KG1 (cell line): Measurements from ENCODE around the gene DLGAP4.
"Not testable (repeated sequence)": the region's sequence is repeated elsewhere in the genome, so short reads cannot be mapped to it uniquely, and the experiment has no call there.

Experiments
- DNase-seq: peaks from one replicate; lab custom pipeline; 2025; lab: John Stamatoyannopoulos, UW

DLGAP4 gene

GRCh38 chr20:36355469-36356171 is 49.5 kb downstream of the DLGAP4 start:
- DNase-seq: no peak

GRCh38 chr20:36359668-36360406 is 53.7 kb downstream of the DLGAP4 start:
- DNase-seq: no peak

DNA sequence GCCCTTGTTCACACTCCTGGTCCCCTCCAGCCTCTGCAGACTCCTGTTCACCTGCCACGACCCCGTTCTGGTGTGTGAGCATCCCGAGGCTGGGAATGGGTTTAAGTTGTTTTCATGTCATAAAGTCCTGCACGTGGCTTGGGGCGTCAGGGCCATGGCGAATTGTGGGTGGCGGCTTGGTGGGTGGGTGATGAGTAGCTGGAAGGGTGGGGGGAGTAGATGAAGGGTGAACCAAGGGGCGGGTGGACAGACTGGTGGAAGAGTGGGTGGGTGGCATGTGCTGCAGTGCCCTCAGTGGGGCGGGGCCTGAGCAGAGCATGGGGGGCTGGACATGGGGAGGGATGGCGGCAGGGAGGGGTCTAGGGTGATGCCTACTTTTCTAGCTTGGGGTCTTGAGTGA is 54.3 kb downstream of the DLGAP4 start:
- DNase-seq: no peak

GRCh38 chr20:36361406-36361805 is 55.3 kb downstream of the DLGAP4 start:
- DNase-seq: no peak

- no peak for DNase-seq
Measured at GRCh38 chr20:36362261-36362660, 56.1 kb downstream of the DLGAP4 start.

- DNase-seq: no peak
Measured at GRCh38 chr20:36362978-36363713, 57.0 kb downstream of the DLGAP4 start.

GRCh38 chr20:36364506-36364905 is 58.4 kb downstream of the DLGAP4 start:
- no peak for DNase-seq

GRCh38 chr20:36366623-36367369 is 60.7 kb downstream of the DLGAP4 start:
- no peak for DNase-seq

GRCh38 chr20:36367370-36367745 is 61.2 kb downstream of the DLGAP4 start:
- DNase-seq: no peak

DNA sequence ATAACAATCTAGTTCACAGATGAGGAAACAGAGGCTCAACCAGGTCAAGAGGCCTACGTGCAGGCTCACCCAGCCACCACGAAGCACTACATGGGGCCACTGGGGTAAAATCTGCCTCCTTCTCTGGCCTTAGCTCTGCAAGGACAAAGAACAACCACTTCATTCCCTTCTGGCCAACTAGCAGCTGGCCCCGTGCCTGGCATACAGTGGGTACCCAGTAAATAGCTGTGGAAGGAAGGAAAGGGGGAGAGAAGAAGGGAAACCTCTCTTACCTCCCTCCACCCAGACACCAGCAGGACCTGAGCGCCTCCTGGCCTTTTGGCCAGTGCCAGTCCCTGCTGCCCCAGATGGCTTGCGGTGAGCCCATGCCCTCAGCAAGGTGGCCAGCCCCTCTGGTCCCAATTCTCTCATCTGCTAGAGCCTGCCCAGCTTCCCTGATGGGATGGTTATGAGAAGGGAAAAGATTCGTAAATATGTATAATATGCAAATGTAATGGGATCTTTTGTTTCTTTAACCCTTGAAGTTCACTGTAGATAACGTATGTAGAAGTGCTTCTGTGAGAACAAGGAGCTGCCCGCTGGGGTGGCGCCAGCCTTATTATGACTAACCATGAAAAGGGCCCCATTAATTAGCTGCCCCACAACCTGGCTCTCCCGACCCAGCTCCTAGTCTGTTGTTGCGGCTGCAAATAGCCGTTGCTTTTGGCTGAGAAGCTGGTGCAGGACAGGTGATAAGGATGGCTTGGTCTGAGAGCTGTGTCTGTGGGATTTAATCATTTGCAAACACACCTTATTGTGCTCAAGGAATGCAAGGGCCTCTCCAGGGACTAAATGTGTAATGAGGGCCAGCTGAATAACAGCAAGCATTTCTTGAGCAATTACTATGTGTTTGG is 62.0 kb downstream of the DLGAP4 start:
- no peak for DNase-seq

DNA sequence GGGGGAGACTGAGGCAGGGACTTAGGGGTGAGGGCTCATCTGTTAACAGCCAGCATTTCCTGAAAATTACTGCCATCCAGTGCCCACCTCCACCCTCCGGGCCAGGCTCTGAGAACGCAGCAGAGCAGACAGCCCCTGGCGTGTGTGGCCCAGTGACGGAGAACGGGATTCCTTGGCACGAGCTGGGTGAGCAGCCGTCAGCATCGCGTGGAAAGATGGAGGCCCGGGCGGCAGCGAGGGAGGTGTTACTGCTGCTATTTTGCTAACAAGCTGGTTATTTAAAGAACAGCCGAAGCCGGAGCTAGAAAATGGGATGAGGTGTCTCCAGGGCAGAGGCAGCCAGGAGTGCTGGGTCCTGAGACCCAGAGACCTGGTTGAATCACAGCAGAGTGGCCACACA is 62.7 kb downstream of the DLGAP4 start:
- DNase-seq: no peak

- no peak for DNase-seq
Measured at GRCh38 chr20:36369739-36370138, 63.6 kb downstream of the DLGAP4 start.

DNA sequence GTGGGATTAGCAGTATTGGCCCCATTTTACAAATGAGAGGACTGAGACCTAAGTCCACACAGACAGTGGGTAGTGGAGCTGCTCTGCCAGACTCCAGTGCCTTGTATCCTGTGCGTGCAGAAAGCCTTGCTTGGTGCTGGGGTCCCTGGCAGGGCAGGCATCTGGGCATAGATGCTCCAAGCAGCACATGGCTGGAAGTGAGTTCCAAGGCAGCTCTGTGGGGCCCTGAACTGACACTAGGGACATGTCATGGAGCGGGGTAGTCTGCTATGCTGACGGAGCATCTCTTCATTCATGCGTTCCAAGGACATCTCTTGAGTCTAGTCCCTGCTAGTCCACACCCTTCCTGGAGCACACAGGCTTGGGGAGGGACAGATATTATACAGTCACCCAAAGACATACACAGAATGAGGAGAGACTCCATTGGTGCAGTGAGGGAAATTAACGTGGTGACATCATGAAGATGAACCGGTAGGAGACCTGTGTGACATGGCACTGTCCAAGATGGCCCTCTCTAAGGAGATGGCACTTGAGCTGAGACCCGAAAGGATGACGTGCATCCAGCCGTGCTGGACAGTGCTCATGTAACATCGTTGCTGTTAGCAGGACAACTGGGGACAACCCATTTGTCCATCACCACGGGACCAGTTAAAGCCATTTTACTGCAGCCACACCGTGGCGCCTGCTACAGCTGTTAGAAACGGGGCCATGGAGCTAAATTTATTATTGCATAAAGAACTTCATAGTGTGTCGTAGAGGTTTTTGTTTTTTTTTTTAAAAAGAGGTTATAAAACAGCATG is 65.1 kb downstream of the DLGAP4 start:
- DNase-seq: no peak

DNA sequence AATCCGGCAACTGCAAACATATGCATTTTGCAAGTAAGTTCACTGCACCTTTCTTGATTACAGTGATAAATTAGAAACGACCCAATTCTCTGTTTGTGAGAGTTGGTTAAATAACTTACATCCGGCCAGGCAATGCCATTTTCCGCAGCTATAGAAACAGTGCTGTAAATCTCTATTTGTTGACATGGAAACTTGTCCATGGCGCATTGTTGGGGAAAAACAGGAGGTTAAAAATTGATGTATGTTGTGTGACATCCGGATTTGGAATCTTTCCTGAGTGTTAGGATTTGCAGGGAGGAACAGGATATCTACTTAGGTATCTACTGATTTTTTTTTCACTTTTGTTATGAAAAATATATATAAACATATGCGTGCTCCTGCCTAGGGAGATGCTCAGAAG is 66.5 kb downstream of the DLGAP4 start:
- no peak for DNase-seq

DNA sequence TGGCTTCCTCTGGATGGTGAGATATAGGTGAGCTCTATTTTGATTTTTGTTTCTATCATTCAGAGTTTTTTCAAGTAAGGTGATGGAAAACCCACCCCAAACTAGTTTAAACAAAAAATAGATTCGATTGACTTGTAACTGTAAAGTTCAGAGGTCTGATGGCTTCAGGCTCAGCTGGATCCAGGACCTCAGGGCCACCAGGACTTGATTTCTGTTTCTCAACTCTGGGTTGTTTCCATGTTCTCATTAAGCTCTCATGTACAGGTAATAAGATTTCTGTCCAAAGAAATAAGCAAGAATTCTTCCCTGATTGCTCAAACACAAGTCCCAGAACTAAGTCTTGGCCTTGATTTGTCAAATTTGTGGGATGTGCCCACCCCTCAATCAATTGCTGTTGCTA is 67.0 kb downstream of the DLGAP4 start:
- no peak for DNase-seq

- no peak for DNase-seq
Measured at GRCh38 chr20:36374995-36375394, 68.9 kb downstream of the DLGAP4 start.

- DNase-seq: no peak
Measured at GRCh38 chr20:36377348-36378326, 71.5 kb downstream of the DLGAP4 start.

DNA sequence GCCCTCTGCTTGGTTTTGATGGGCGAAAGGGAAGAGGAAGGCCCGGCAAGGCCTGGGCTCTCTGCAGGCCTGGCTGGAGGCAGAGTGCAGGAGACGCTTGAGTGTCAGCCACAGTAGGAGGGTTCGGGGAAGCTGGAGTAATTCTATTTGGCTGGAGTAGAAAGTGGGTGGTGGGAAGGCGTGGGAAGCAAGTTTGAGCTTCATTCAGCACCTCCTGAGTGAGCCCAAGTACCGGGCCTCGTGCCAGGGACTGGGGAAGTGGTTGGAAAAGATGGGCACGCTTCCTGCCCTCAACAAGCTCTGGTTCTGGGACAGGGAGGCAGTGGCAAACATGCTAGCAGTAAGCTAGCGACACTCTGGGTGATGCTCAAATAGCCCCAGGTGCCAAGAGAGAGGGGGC is 72.5 kb downstream of the DLGAP4 start:
- DNase-seq: no peak

- DNase-seq: not testable (repeated sequence)
Measured at GRCh38 chr20:36379914-36380313, 73.8 kb downstream of the DLGAP4 start.
